Naive thymus-derived CD4-positive, alpha-beta T cell (primary cell): Measurements from ENCODE around the gene ZKSCAN1. TPM values are rescaled to one million over a fixed set of nuclear protein-coding genes. Genes with fewer than 3 reads are reported as not detected.
"Not testable (repeated sequence)": the region's sequence is repeated elsewhere in the genome, so short reads cannot be mapped to it uniquely, and the experiment has no call there.

Experiments
- ATAC-seq: fragments of 150-1000 bp; cut with Tn5 transposase; 2 replicates; pipeline ENCODE4 v1.10.0; 2021; ENCODE audit warnings: mild to moderate bottlenecking, moderate library complexity
- CTCF ChIA-PET: fragments of 350-600 bp; sonication (Branson Sonifier 250); formaldehyde crosslinking; loops from one replicate; lab custom pipeline; 2021; ENCODE audit warnings: antibody characterized with exemption; lab: Charles Lee
- POLR2A ChIA-PET: fragments of 350-600 bp; sonication (Branson Sonifier 250); formaldehyde crosslinking; loops from one replicate; lab custom pipeline; 2021; ENCODE audit warnings: antibody characterized with exemption, inconsistent platforms; lab: Charles Lee
- DNase-seq, 9 donors: peaks; one replicate each; pipeline versions ENCODE4 v3.0.0 to v3.0.0-alpha.2; 2020 to 2022; ENCODE audit warnings: mixed read lengths in 1 of 9
- H3K27ac ChIP-seq: one replicate; pipeline ENCODE4 v1.7.0; 2013; ENCODE audit warnings: mild to moderate bottlenecking, low read depth, low read length, moderate library complexity
- H3K27me3 ChIP-seq, 2 donors: one replicate each; pipeline ENCODE4 v1.7.0; 2013; ENCODE audit warnings: low read length in 2 of 2, mild to moderate bottlenecking in 2 of 2, moderate library complexity in 2 of 2; ENCODE audit not compliant: control insufficient read depth in 2 of 2, insufficient read depth in 2 of 2
- H3K36me3 ChIP-seq, 3 experiments: 1 replicate in 2 of 3; 2 replicates in 1 of 3; pipeline ENCODE4 v1.7.0; 2013; ENCODE audit warnings: low read length in 3 of 3, mild to moderate bottlenecking in 3 of 3, moderate library complexity in 1 of 3; ENCODE audit not compliant: insufficient read depth in 3 of 3, control insufficient read depth in 2 of 3
- H3K4me1 ChIP-seq, 2 donors: one replicate each; pipeline ENCODE4 v1.7.0; 2013; ENCODE audit warnings: low read length in 2 of 2, mild to moderate bottlenecking in 2 of 2, moderate library complexity in 1 of 2; ENCODE audit not compliant: control insufficient read depth in 2 of 2, insufficient read depth in 2 of 2
- H3K4me3 ChIP-seq: 2 replicates; pipeline ENCODE4 v1.7.0; 2013; ENCODE audit warnings: mild to moderate bottlenecking, low read length
- H3K9me3 ChIP-seq, 3 experiments: 1 replicate in 2 of 3; 2 replicates in 1 of 3; pipeline ENCODE4 v1.7.0; 2013; ENCODE audit warnings: low read length in 3 of 3; ENCODE audit not compliant: control insufficient read depth in 2 of 3
- H3K27ac Mint-ChIP-seq, 9 donors: one replicate each; pipeline ENCODE4 v1.8.0; 2020 to 2022; ENCODE audit warnings: mixed read lengths in 9 of 9, mild to moderate bottlenecking in 8 of 9, moderate library complexity in 5 of 9, inconsistent platforms in 2 of 9
- H3K27me3 Mint-ChIP-seq, 5 donors: one replicate each; pipeline ENCODE4 v1.8.0; 2021 to 2022; ENCODE audit warnings: mixed read lengths in 5 of 5, mild to moderate bottlenecking in 1 of 5
- H3K36me3 Mint-ChIP-seq, 5 donors: one replicate each; pipeline ENCODE4 v1.8.0; 2020 to 2022; ENCODE audit warnings: mixed read lengths in 5 of 5, mild to moderate bottlenecking in 3 of 5, inconsistent platforms in 1 of 5
- H3K4me1 Mint-ChIP-seq, 7 donors: one replicate each; pipeline ENCODE4 v1.8.0; 2020 to 2022; ENCODE audit warnings: mixed read lengths in 7 of 7, mild to moderate bottlenecking in 3 of 7, inconsistent platforms in 1 of 7
- H3K4me3 Mint-ChIP-seq, 10 donors: one replicate each; pipeline ENCODE4 v1.8.0; 2020 to 2022; ENCODE audit warnings: mild to moderate bottlenecking in 10 of 10, mixed read lengths in 10 of 10, moderate library complexity in 6 of 10, inconsistent platforms in 2 of 10
- H3K9me3 Mint-ChIP-seq, 11 donors: one replicate each; pipeline ENCODE4 v1.8.0; 2020 to 2022; ENCODE audit warnings: mixed read lengths in 11 of 11, mild to moderate bottlenecking in 4 of 11, inconsistent platforms in 1 of 11, moderate library complexity in 1 of 11
- intact Hi-C, 2 donors: fragments of 100-400 bp; cut with micrococcal nuclease; formaldehyde crosslinking; loops; one replicate each; pipeline ENCODE4 v1.15.1; 2023
- polyA plus RNA-seq, 2 donors: library from polyadenylated mRNA; unstranded; fragments of 300-500 nt; fragmentation: Illumina TruSeq; gene quantifications; one replicate each; pipeline ENCODE4 v1.2.3, GENCODE V29; 2021
- total RNA-seq, 6 experiments: library from RNA in 5 of 6; stranded (reverse) in 5 of 6; gene quantifications; 1 replicate in 5 of 6; 2 replicates in 1 of 6; pipeline ENCODE4 v1.2.3 and lab custom pipeline; 2021 to 2026

Gene ZKSCAN1
- 100 to 1,000 TPM in 2 of 5 experiments, 10 to 100 TPM in 3; 54.0 to 103 (median 70.1) TPM for total RNA-seq
- polyA plus RNA-seq, result 10 to 100 TPM; 47.0 to 55.5 TPM
- total RNA-seq (lab: John Stamatoyannopoulos, UW), result 86.6 reads per million, percentile 82 among the genes with 10 or more reads in this experiment

- ATAC-seq (peak; percentile 99), DNase-seq (peak; percentile 68 to 86 (median 81))
- intact Hi-C loops, result loop anchor here (1.0 to 10.0 kb wide), 9 partner anchors 18 to 871 kb away; partner anchors contain the start of genes TRIM4 (in 2 of the 2), ZNF3 (in 2 of the 2), ZSCAN21 (in 2 of the 2) and BUD31 (in 1 of the 2)
- H3K4me1 ChIP-seq, result peaks cover 19 to 22% of the 10 kb centered on the region in 2 donors
- H3K9me3 Mint-ChIP-seq, result peaks cover 0 to 3% (median 0%) of the 10 kb centered on the region in 11 donors
- peaks cover 0 to 11% (median 0%) of the 10 kb centered on the region in 3 experiments for H3K36me3 ChIP-seq
- H3K27ac Mint-ChIP-seq, result peak within 1 kb of the TSS; percentile 91 to 98 (median 97)
- no peaks in the 10 kb centered on the region for H3K9me3 ChIP-seq
- H3K4me3 Mint-ChIP-seq, result peak within 1 kb of the TSS; percentile 92 to 98 (median 96)
- no peaks in the 10 kb centered on the region for H3K27me3 ChIP-seq
- H3K4me1 Mint-ChIP-seq, result peaks cover 23 to 57% (median 44%) of the 10 kb centered on the region in 7 donors
- H3K27ac ChIP-seq, result peak within 1 kb of the TSS; percentile 98
- POLR2A ChIA-PET, result interaction anchor here (0.6 to 5.1 kb wide), 19 partner anchors 11 to 513 kb away, joined by 3 to 42 read pairs (median 4); partner anchors contain the start of genes GJC3, TRIM4, ZKSCAN5 and ZSCAN21
- H3K27me3 Mint-ChIP-seq, result peaks cover 0 to 3% (median 0%) of the 10 kb centered on the region in 5 donors
- H3K36me3 Mint-ChIP-seq, result peaks cover 0 to 4% (median 0%) of the 10 kb centered on the region in 5 donors
- H3K4me3 ChIP-seq, result peak within 1 kb of the TSS; percentile 51
- CTCF ChIA-PET, result interaction anchor here (1.0 to 1.6 kb wide), 5 partner anchors 22 to 96 kb away, joined by 3 to 5 read pairs (median 3); partner anchors contain the start of genes TRIM4, ZNF3 and ZSCAN21
These were observed at the start of gene ZKSCAN1 for GRCh38 chr7:100015232-100016214. Gene ZKSCAN1 (plus strand): TSS chr7:100015596. CDS start chr7:100023507, 7,911 bp downstream.

DNA sequence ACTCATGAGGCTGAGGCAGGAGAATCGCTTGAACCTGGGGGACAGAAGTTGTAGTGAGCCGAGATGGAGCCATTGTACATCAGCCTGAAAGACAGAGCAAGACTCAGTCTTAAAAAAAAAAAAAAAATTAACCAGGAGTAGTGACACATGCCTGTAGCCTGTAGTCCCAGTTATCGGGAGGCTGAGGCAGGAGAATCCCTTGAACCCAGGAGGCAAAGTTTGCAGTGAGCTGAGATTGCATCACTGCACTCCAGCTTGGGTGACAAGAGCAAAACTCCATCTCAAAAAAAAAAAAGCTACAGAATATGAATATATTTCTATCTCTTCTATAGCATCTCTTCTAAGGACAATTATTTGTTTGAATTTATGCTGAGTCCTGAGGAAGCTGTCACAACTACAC, 46.1 kb upstream of the ZKSCAN1 start:
- Mint-ChIP-seq H3K9me3 (no peaks in the 10 kb centered on the region), H3K36me3 (no peaks in the 10 kb centered on the region), H3K27me3 (peaks cover 17 to 42% (median 26%) of the 10 kb centered on the region in 5 donors), H3K4me1 (peaks cover 0 to 2% (median 0%) of the 10 kb centered on the region in 7 donors), H3K27ac (no peak overlapping the region), H3K4me3 (no peak overlapping the region)
- no peaks in the 10 kb centered on the region for H3K36me3 ChIP-seq
- no peak overlapping the region for H3K4me3 ChIP-seq
- intact Hi-C loops, result no loop called here
- ATAC-seq (no peak), DNase-seq (no peak)
- H3K4me1 ChIP-seq, result no peaks in the 10 kb centered on the region
- H3K27me3 ChIP-seq, result no peaks in the 10 kb centered on the region
- H3K27ac ChIP-seq, result no peak overlapping the region
- H3K9me3 ChIP-seq, result no peaks in the 10 kb centered on the region
- CTCF ChIA-PET, result interaction anchor here (0.6 kb wide), 1 partner anchor 23 kb away, joined by 3 read pairs; no protein-coding TSS in a partner anchor
- POLR2A ChIA-PET, result no interaction called here

DNA sequence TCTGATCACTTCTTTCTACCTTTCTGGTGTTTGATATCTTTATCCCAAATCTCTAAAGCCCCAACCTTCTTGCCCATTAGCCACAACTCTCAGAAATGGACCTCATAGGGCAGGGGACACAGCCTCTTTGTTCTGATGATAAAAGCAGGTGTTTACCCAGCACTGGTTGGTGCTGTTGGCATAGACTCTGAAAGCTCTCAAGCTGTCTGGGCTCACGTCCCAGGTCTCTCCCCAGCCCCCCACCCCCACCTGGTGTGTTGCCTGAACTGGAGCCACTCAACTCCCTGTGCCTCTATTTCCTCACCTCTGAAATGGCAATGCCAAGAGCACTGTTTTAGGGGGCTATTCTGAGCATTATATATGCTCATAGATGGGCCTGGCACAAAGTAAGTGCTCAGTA, 45.6 kb upstream of the ZKSCAN1 start:
- CTCF ChIA-PET, result interaction anchor here (0.6 to 0.7 kb wide), 2 partner anchors 22 to 23 kb away, joined by 3 read pairs; no protein-coding TSS in a partner anchor

GRCh38 chr7:99971242-99971641, 44.2 kb upstream of the ZKSCAN1 start:
- ChIA-PET CTCF (interaction anchor here (0.8 kb wide), 1 partner anchor 61 kb away, joined by 3 read pairs; no protein-coding TSS in a partner anchor), POLR2A (interaction anchor here (0.9 kb wide), 1 partner anchor 52 kb away, joined by 3 read pairs; the partner anchor contains the start of gene TRIM4)
- Mint-ChIP-seq H3K9me3 (no peaks in the 10 kb centered on the region), H3K4me1 (peaks cover 0 to 2% (median 0%) of the 10 kb centered on the region in 7 donors), H3K27ac (no peak overlapping the region), H3K36me3 (no peaks in the 10 kb centered on the region), H3K27me3 (peaks cover 0 to 39% (median 14%) of the 10 kb centered on the region in 5 donors), H3K4me3 (no peak overlapping the region)
- Histone ChIP-seq H3K4me1 (no peaks in the 10 kb centered on the region), H3K27ac (no peak overlapping the region), H3K27me3 (no peaks in the 10 kb centered on the region), H3K36me3 (no peaks in the 10 kb centered on the region), H3K9me3 (no peaks in the 10 kb centered on the region), H3K4me3 (no peak overlapping the region)
- ATAC-seq (no peak), DNase-seq (no peak)
- intact Hi-C loops, result no loop called here

More for the DNA sequence above, 45.6 kb upstream of the ZKSCAN1 start:
- H3K27me3 ChIP-seq, H3K4me3 ChIP-seq, H3K4me3 Mint-ChIP-seq, H3K4me1 Mint-ChIP-seq, ATAC-seq, H3K27ac Mint-ChIP-seq, H3K9me3 ChIP-seq, POLR2A ChIA-PET, H3K27ac ChIP-seq, H3K36me3 ChIP-seq, H3K4me1 ChIP-seq, H3K36me3 Mint-ChIP-seq, intact Hi-C loops, DNase-seq, H3K9me3 Mint-ChIP-seq: not testable (repeated sequence)
- peaks cover 12 to 39% (median 21%) of the 10 kb centered on the region in 5 donors for H3K27me3 Mint-ChIP-seq

DNA sequence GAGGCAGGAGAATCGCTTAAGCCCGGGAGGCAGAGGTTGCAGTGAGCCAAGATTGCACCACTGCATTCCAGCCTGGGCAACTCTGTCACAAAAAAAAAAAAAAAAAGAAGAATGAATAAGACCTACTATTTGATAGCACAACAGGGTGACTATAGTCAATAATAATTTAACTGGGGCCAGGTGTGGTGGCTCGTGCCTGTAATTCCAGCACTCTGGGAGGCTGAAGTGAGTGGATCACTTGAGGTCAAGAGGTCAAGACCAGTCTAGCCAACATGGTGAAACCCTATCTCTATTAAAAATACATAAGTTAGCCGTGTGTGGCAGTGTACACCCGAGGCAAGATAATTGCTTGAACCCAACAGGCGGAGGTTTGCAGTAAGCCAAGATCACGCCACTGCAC, 41.6 kb upstream of the ZKSCAN1 start:
- H3K27ac Mint-ChIP-seq, H3K9me3 Mint-ChIP-seq, CTCF ChIA-PET, DNase-seq, H3K36me3 ChIP-seq, H3K27ac ChIP-seq, intact Hi-C loops, H3K27me3 ChIP-seq, ATAC-seq, H3K4me3 ChIP-seq, H3K4me1 ChIP-seq, H3K36me3 Mint-ChIP-seq, POLR2A ChIA-PET, H3K9me3 ChIP-seq, H3K4me1 Mint-ChIP-seq, H3K4me3 Mint-ChIP-seq: not testable (repeated sequence)
- H3K27me3 Mint-ChIP-seq, result peaks cover 0 to 27% (median 5%) of the 10 kb centered on the region in 5 donors

GRCh38 chr7:99974681-99975080, 40.7 kb upstream of the ZKSCAN1 start:
- Mint-ChIP-seq H3K36me3 (no peaks in the 10 kb centered on the region), H3K27ac (no peak overlapping the region), H3K4me1 (peaks cover 0 to 8% (median 1%) of the 10 kb centered on the region in 7 donors), H3K9me3 (no peaks in the 10 kb centered on the region), H3K27me3 (peaks cover 0 to 27% (median 5%) of the 10 kb centered on the region in 5 donors), H3K4me3 (no peak overlapping the region)
- Histone ChIP-seq H3K36me3 (no peaks in the 10 kb centered on the region), H3K4me1 (no peaks in the 10 kb centered on the region), H3K27ac (no peak overlapping the region), H3K4me3 (no peak overlapping the region), H3K9me3 (no peaks in the 10 kb centered on the region), H3K27me3 (no peaks in the 10 kb centered on the region)
- intact Hi-C loops, result loop anchor here in 1 of 2 donors (5.0 kb wide), 1 partner anchor 158 kb away; no protein-coding TSS in a partner anchor
- ATAC-seq (no peak), DNase-seq (no peak)
- CTCF ChIA-PET, result no interaction called here
- POLR2A ChIA-PET, result no interaction called here
